NCI-H345 (cell line): ENCODE measurements around the gene RPL29.
A peak's percentile ranks its signal among the peaks of the same experiment; 100 is the strongest.

Experiments used
- DNase-seq: peaks from one replicate; lab custom pipeline; 2025; lab: John Stamatoyannopoulos, UW

RPL29 gene

GRCh38 chr3:52025453-52025852 is 29.8 kb upstream of the RPL29 start:
- DNase-seq: no peak

GRCh38 chr3:52024765-52025452 is 29.2 kb upstream of the RPL29 start:
- DNase-seq: no peak

GRCh38 chr3:52023860-52024764 is 28.4 kb upstream of the RPL29 start:
- DNase-seq: no peak

GRCh38 chr3:52023101-52023770 is 27.5 kb upstream of the RPL29 start:
- DNase-seq: no peak

DNA sequence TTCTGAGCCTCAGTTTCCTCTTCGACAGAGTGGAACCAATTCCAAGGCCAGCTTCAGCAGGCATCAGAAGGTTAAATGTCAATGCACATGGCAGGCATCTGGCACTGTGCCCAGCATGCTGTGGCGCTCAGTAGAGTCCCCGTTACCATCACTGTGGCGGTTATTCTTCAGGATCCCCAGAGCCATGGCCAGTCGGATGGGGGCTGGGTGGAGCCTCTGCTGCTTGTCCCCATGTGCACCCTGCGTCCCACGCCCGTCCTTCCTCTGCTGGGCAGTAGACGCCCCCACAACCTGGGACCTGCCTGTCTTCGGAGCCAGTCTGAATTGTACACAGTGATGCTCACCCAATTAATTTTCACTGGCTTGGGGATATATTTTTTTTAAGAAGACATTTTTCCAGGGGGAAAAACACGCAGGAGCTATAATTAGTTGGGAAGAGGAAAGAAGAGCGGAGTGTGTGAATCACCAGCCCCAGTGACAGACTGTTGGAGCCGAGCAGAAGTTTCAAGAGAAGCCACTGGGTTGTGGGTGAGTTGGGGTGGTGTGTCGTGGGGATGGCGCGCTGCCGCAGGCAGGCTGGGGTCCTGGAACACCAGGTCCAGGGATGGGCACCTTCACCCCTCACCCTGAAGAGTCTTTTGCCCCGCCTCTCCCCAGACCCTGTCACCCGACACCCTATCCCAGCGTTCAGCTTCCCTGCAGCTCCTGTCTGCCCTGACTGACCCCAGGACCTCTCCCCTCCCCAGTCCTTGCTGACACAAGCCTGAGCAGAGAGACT is 26.8 kb upstream of the RPL29 start:
- DNase-seq: peak; percentile 28

- DNase-seq: peak; percentile 86
Observed at GRCh38 chr3:52021489-52022268, 26.0 kb upstream of the RPL29 start.

- DNase-seq: no peak
Observed at GRCh38 chr3:52020796-52021195, 25.1 kb upstream of the RPL29 start.

GRCh38 chr3:52019352-52020080 is 23.8 kb upstream of the RPL29 start:
- no peak for DNase-seq

DNA sequence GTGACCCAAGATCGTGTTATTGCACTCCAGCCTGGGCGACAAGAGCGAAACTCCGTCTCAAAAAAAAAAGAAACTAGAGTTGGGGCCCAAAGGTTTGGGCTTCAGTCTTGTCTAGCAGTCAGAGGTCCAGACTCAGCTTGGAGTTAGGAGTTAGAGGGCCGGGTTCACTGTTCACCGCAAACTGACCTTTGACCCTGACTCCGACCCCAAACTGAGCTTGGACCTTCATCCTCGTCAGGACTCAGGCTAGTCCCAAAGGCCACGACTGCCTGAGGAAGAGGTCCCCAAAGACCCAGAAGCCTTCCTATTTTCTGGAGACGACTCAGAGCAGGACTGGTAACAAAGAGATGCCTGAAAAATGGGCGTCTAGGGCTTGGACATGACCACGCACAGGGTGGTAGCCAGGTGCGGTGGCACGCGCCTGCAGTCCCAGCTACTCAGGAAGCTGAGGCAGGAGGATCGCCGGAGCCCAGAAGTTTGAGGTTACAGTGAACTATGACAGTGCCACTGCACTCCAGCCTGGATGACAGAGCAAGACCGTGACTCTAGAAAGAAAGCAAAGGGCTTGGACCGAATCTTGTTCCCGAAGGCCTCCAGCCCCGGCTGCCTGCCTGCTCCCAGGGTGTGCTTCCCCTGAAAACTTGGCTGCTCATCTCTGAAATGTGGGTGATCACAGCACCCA is 22.8 kb upstream of the RPL29 start:
- DNase-seq: no peak

- no peak for DNase-seq
Observed at GRCh38 chr3:52017586-52017985, 21.9 kb upstream of the RPL29 start.

GRCh38 chr3:52015438-52016228 is 19.9 kb upstream of the RPL29 start:
- no peak for DNase-seq

GRCh38 chr3:52014613-52015012 is 18.9 kb upstream of the RPL29 start:
- no peak for DNase-seq

DNA sequence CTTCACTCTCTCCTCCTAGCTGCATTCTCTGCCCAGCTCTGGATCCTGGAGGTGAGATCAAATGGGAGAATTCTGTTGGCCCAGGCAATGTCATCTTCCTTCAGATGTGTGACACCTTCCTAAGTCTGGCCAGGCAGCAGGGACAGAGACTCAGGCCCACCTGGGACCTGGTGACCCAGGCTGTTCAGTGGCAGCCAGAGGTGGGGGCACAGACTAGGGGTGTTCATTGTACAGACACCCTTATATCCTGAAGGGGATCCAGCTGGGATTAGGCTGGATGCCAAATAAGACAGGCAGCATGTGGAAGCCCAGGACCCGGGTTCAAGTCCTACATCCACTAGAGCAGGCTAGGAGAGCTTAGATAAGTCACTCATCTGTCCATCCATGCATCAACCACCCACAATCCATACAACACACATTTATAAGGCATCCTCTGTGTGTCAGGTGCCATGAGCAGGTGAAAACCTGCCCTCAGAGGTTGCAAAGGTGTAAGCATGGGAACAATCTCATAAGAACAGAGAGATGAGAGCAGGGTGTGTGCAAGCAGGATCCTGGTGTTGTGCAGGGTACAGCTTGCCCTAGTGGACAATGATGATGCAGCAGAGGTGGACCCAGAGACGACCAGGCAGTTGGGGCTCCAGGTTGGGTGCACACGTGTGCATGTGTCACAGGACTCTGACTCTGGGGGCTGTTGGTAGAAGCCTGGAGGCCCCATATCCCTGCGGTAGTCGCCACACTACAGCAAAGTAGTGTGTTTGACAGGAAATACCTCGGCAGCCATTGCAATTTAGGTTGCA is 18.3 kb upstream of the RPL29 start:
- no peak for DNase-seq

- DNase-seq: no peak
Observed at GRCh38 chr3:52012699-52013098, 17.0 kb upstream of the RPL29 start.

- no peak for DNase-seq
Observed at GRCh38 chr3:52010431-52010830, 14.7 kb upstream of the RPL29 start.

DNA sequence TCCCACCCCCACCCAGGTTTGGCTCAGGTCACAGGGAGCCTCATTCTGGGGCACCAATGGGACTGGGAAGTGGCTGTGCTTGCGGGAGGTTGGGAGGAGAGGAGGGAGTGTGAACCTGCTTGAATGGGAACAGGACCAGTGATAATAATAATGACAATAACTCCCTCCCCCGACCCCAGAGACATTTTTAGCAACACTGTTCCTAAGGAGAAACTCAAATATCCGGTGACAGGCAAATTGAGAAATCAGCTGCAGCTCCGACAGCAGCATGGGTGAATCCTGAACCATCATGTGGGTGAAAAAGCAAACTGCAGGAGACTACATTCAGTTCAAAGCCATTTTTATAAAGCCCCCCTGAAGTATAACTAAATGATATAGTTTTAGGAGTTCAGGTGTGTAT is 11.6 kb upstream of the RPL29 start:
- DNase-seq: no peak

DNA sequence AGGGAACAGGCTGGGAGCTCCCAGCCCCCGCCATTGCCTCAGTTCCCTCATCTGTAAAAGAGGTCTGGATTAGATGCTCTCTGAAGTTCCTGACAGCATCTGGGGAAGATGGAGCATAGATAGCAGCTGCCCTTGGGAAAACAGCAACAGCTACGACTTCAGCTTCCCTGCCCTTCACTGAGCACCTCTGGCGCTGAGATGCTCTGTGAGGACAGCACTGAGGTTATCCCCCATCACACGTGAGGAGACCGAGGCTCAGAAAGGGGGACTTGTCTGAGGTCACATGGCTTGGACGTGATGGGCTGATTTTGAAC is 11.1 kb upstream of the RPL29 start:
- DNase-seq: no peak

DNA sequence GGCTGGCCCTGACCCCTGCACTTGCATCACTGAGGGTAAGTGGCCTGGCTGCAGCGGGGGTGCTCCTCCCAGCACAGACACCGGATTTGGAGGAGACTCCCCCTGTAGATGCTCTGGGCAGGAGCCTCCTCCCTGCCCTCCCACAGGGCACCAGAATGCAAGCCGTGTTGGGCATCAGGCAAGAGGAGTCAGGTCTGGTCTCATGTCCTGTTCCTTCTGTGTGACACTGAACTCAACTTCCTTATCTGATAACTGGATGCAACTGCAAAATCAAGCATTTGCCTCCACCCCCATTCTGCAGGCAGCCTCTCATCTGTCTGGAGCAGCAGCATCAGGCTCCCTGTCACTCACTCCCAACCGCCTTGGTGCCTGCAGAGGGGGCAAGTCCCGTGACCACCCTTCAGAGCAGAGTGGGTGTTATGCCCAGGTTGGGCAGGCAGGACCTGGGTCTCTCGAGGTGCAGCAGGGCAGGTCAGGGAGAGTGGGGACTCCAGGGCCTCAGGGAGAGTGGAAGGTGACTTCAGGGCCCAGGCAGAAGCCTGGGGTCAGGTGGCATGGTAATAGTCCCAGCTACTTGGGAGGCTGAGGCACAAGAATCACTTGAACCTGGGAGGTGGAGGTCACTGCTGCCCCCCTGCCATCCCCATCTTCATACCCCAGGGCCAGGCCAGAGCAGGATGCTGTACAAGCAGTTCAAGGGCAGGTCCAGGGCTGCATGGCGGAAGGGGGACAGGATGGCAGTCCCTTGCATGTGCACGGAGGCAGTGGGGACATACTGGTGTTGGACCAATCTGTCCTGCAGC is 10.5 kb upstream of the RPL29 start:
- DNase-seq: no peak
